GM12891 (cell line): ENCODE data around the gene PFN2.

Source experiments
- PAX5 ChIP-seq: IDR thresholded peaks from 2 replicates; pipeline ENCODE4 v1.6.1; 2011; ENCODE audit warnings: low read length, moderate library complexity, mild to moderate bottlenecking; ENCODE audit not compliant: insufficient read depth, severe bottlenecking
- POLR2A ChIP-seq: IDR thresholded peaks from 2 replicates; pipeline ENCODE4 v1.6.1; 2011; ENCODE audit warnings: low read depth, low read length, control low read depth
- POLR2AphosphoS5 ChIP-seq: IDR thresholded peaks from 2 replicates; pipeline ENCODE4 v1.6.1; 2011; ENCODE audit warnings: low read depth, low read length, control low read depth
- POU2F2 ChIP-seq: IDR thresholded peaks from 2 replicates; pipeline ENCODE4 v1.6.1; 2011; ENCODE audit warnings: low read depth, mild to moderate bottlenecking, control low read depth, low read length, moderate library complexity
- SPI1 ChIP-seq: IDR thresholded peaks from 2 replicates; pipeline ENCODE4 v1.6.1; 2011; ENCODE audit warnings: low read depth, low read length, control low read depth
- TAF1 ChIP-seq: IDR thresholded peaks from 2 replicates; pipeline ENCODE4 v1.6.1; 2011; ENCODE audit warnings: low read depth, low read length, control low read depth

GRCh38 chr3:149998946-149999345, 28.3 kb upstream of the PFN2 start:
- TF ChIP-seq POLR2A (no peak), POLR2AphosphoS5 (no peak), TAF1 (no peak), PAX5 (no peak), SPI1 (no peak), POU2F2 (no peak)
